Mesenchymal stem cell (in vitro differentiated cells and primary cell): ENCODE results near the gene NKAIN2.

Experiments used
- DNase-seq: peaks from one replicate; pipeline ENCODE4 v3.0.0-alpha.2; 2013
- H2AFZ ChIP-seq: one replicate; pipeline ENCODE4 v1.6.1; 2013; ENCODE audit warnings: low read depth, mild to moderate bottlenecking, control low read depth, inconsistent platforms, low read length, moderate library complexity
- H2AK5ac ChIP-seq: 2 replicates; pipeline ENCODE4 v1.6.1; 2013; ENCODE audit warnings: low read length, moderate library complexity, mild to moderate bottlenecking, inconsistent platforms; ENCODE audit not compliant: severe bottlenecking
- H2BK120ac ChIP-seq: one replicate; pipeline ENCODE4 v1.6.1; 2013; ENCODE audit warnings: low read depth, mild to moderate bottlenecking, inconsistent platforms, low read length, moderate library complexity
- H2BK12ac ChIP-seq, 2 experiments: one replicate each; pipeline ENCODE4 v1.6.1; 2013; ENCODE audit warnings: inconsistent platforms in 2 of 2, low read length in 2 of 2, mild to moderate bottlenecking in 2 of 2, moderate library complexity in 2 of 2, control low read depth in 1 of 2
- H2BK15ac ChIP-seq: one replicate; pipeline ENCODE4 v1.6.1; 2013; ENCODE audit warnings: mild to moderate bottlenecking, low read depth, inconsistent platforms; ENCODE audit not compliant: poor library complexity, severe bottlenecking
- H2BK5ac ChIP-seq: 2 replicates; pipeline ENCODE4 v1.6.1; 2013; ENCODE audit warnings: low read depth, mild to moderate bottlenecking, low read length, control low read depth, inconsistent platforms; ENCODE audit not compliant: poor library complexity, severe bottlenecking
- H3K14ac ChIP-seq, 2 experiments: one replicate each; pipeline ENCODE4 v1.6.1; 2013; ENCODE audit warnings: inconsistent platforms in 2 of 2, low read length in 2 of 2, control low read depth in 1 of 2, mild to moderate bottlenecking in 1 of 2, moderate library complexity in 1 of 2
- H3K18ac ChIP-seq, 2 experiments: one replicate each; pipeline ENCODE4 v1.6.1; 2013; ENCODE audit warnings: inconsistent platforms in 2 of 2, low read length in 2 of 2, control low read depth in 1 of 2, low read depth in 1 of 2, mild to moderate bottlenecking in 1 of 2
- H3K23ac ChIP-seq, 2 experiments: one replicate each; pipeline ENCODE4 v1.6.1; 2013; ENCODE audit warnings: inconsistent platforms in 2 of 2, low read length in 2 of 2, mild to moderate bottlenecking in 2 of 2, moderate library complexity in 2 of 2, control low read depth in 1 of 2
- H3K27ac ChIP-seq: 2 replicates; pipeline ENCODE4 v1.5.1; 2013; ENCODE audit warnings: mild to moderate bottlenecking, moderate library complexity, low read length, control low read depth, inconsistent platforms; ENCODE audit not compliant: poor library complexity, severe bottlenecking
- H3K27me3 ChIP-seq, 2 experiments: 2 replicates each; pipeline versions ENCODE4 v1.6.1 to v1.7.0; 2013; ENCODE audit warnings: low read length in 2 of 2, mild to moderate bottlenecking in 2 of 2, moderate library complexity in 2 of 2, control low read depth in 1 of 2, inconsistent platforms in 1 of 2; ENCODE audit not compliant: control insufficient read depth in 1 of 2, insufficient read depth in 1 of 2
- H3K36me3 ChIP-seq, 2 experiments: 2 replicates each; pipeline versions ENCODE4 v1.6.1 to v1.7.0; 2013; ENCODE audit warnings: low read length in 2 of 2, control low read depth in 1 of 2, inconsistent platforms in 1 of 2, low read depth in 1 of 2, mild to moderate bottlenecking in 1 of 2; ENCODE audit not compliant: insufficient read depth in 2 of 2, control insufficient read depth in 1 of 2
- H3K4ac ChIP-seq, 2 experiments: one replicate each; pipeline ENCODE4 v1.6.1; 2013; ENCODE audit warnings: inconsistent platforms in 2 of 2, low read length in 2 of 2, mild to moderate bottlenecking in 2 of 2, moderate library complexity in 2 of 2, control low read depth in 1 of 2, low read depth in 1 of 2
- H3K4me1 ChIP-seq: 2 replicates; pipeline ENCODE4 v1.6.1; 2013; ENCODE audit warnings: low read depth, low read length, control low read depth; ENCODE audit not compliant: control insufficient read depth, insufficient read depth
- H3K4me2 ChIP-seq: 2 replicates; pipeline ENCODE4 v1.6.1; 2013; ENCODE audit warnings: low read length, mild to moderate bottlenecking, inconsistent platforms; ENCODE audit not compliant: poor library complexity, severe bottlenecking
- H3K4me3 ChIP-seq, 2 experiments: 2 replicates each; pipeline versions ENCODE4 v1.5.1 to v1.7.0; 2013; ENCODE audit warnings: low read length in 2 of 2, mild to moderate bottlenecking in 2 of 2, control low read depth in 1 of 2, low read depth in 1 of 2; ENCODE audit not compliant: insufficient read depth in 1 of 2
- H3K79me1 ChIP-seq: replicated peaks from 2 replicates; pipeline ENCODE4 v1.6.1; 2013; ENCODE audit warnings: mild to moderate bottlenecking, control low read depth, low read length, inconsistent platforms; ENCODE audit not compliant: poor library complexity, severe bottlenecking
- H3K9ac ChIP-seq: 2 replicates; pipeline ENCODE4 v1.7.0; 2013; ENCODE audit warnings: mild to moderate bottlenecking, low read length, moderate library complexity
- H3K9me3 ChIP-seq: 2 replicates; pipeline ENCODE4 v1.7.0; 2013; ENCODE audit warnings: mild to moderate bottlenecking, low read length; ENCODE audit not compliant: control insufficient read depth
- H4K8ac ChIP-seq: one replicate; pipeline ENCODE4 v1.6.1; 2013; ENCODE audit warnings: inconsistent platforms, mild to moderate bottlenecking, low read length, moderate library complexity
- H4K91ac ChIP-seq: one replicate; pipeline ENCODE4 v1.6.1; 2013; ENCODE audit warnings: mild to moderate bottlenecking, low read length, inconsistent platforms
- WGBS: methylation state at CpG from one replicate; pipeline ENCODE4 v1.1.7; 2013; ENCODE audit warnings: mixed read lengths; 5-methylcytosine and 5-hydroxymethylcytosine counted together

The NKAIN2 gene

DNA sequence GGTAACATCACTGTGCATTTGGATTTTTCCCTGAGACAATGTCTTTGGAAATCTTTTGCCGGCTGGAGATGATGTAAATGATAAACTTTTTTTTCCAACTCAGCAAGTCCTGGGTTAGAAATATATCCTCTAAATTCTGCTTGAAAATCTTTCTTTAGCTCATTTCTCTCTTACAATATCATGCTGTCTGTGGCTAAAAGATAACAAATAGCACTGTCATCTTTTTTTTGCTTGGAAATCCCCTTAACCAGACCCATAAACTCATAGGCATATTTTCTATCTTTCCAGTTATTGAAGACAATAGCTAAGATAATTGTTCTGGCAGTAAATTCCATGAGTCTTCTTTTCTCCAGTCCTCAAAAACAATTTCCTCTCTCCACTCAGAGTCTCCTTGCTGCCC lies 481.5 kb downstream of the NKAIN2 start:
- Histone ChIP-seq H3K14ac (no peak overlapping the region), H3K9me3 (no peaks in the 10 kb centered on the region), H3K4me1 (no peaks in the 10 kb centered on the region), H3K9ac (no peak overlapping the region), H3K27me3 (no peaks in the 10 kb centered on the region), H3K4ac (no peak overlapping the region), H2BK12ac (no peak overlapping the region), H3K23ac (no peak overlapping the region), H2AFZ (no peak overlapping the region), H3K36me3 (no peaks in the 10 kb centered on the region), H2BK120ac (no peak overlapping the region), H2BK5ac (no peak overlapping the region), H3K79me1 (no peaks in the 10 kb centered on the region), H3K4me3 (no peak overlapping the region), H3K18ac (no peak overlapping the region), H3K4me2 (no peak overlapping the region), H2BK15ac (no peak overlapping the region), H4K91ac (no peak overlapping the region), H2AK5ac (no peak overlapping the region), H4K8ac (no peak overlapping the region), H3K27ac (no peak overlapping the region)
- DNase-seq = no peak
- WGBS = no CpG with 5 or more reads among the region's 1 CpG

DNA sequence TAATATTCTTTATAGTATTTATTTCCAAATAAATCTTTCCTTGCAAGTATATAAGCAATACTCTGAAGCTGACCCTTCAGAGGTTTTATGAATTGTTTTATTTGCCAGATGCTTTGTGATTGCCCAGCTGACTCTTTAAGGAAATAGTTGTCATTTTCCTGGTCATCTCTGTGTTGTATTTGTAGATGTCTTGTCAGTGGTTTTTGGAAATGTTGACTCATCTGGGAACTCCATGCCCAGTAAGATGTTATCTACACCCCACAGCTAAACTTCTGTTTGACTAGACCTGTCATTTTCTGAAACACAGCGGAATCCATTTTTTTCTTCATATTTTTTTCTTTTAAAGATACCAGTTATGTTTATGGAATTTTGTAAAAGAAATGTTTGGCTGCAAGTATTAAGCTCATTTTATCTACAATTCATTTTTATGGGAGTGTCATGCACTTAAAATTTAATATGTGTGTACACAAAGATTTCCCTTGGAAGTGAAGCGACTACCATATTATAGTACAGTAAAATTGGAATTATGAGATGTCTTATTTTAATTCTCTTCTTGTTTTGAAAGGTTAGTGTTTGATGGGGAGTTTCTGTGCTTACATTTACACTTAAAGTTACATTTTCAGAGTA lies 491.0 kb downstream of the NKAIN2 start:
- Histone ChIP-seq H4K8ac (no peak overlapping the region), H4K91ac (no peak overlapping the region), H2BK5ac (no peak overlapping the region), H3K27me3 (no peaks in the 10 kb centered on the region), H3K14ac (no peak overlapping the region), H2BK15ac (no peak overlapping the region), H3K18ac (no peak overlapping the region), H3K27ac (no peak overlapping the region), H3K4ac (no peak overlapping the region), H2BK12ac (no peak overlapping the region), H3K4me1 (no peaks in the 10 kb centered on the region), H3K79me1 (no peaks in the 10 kb centered on the region), H3K9me3 (no peaks in the 10 kb centered on the region), H2BK120ac (no peak overlapping the region), H2AFZ (no peak overlapping the region), H3K4me3 (no peak overlapping the region), H3K23ac (no peak overlapping the region), H3K9ac (no peak overlapping the region), H3K36me3 (no peaks in the 10 kb centered on the region), H2AK5ac (no peak overlapping the region), H3K4me2 (no peak overlapping the region)
- WGBS = no CpG with 5 or more reads among the region's 2 CpGs
- DNase-seq = peak; percentile 78

DNA sequence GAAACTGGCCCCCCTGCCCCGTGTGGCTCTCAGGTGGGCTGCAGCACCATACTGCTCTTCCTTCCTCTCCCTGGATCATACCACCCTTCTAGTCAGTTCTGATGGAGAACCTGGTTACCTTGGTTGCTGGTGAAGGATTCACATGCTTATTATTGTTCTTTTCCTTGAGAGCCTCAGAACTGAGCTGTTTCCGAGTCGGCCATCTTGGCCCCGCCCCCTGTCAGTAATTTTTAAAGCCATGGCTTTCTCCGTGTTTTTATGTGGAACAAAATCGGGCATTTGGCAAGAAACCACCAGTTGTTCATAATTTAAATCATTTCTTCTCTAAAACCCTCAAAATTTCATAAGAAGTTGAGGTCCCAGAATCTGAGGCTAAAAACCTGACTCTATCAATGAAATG lies 493.8 kb downstream of the NKAIN2 start:
- Histone ChIP-seq H2BK15ac (no peak overlapping the region), H3K9me3 (no peaks in the 10 kb centered on the region), H3K4me1 (no peaks in the 10 kb centered on the region), H2BK12ac (no peak overlapping the region), H2AK5ac (no peak overlapping the region), H3K23ac (no peak overlapping the region), H3K9ac (no peak overlapping the region), H2AFZ (no peak overlapping the region), H4K8ac (no peak overlapping the region), H3K4me3 (no peak overlapping the region), H3K79me1 (no peaks in the 10 kb centered on the region), H3K18ac (no peak overlapping the region), H3K27ac (no peak overlapping the region), H2BK120ac (no peak overlapping the region), H3K36me3 (no peaks in the 10 kb centered on the region), H3K27me3 (no peaks in the 10 kb centered on the region), H4K91ac (no peak overlapping the region), H2BK5ac (no peak overlapping the region), H3K4me2 (no peak overlapping the region), H3K4ac (no peak overlapping the region), H3K14ac (no peak overlapping the region)
- WGBS = 97% methylated on average over 6 of the region's 6 CpGs
- DNase-seq = no peak

DNA sequence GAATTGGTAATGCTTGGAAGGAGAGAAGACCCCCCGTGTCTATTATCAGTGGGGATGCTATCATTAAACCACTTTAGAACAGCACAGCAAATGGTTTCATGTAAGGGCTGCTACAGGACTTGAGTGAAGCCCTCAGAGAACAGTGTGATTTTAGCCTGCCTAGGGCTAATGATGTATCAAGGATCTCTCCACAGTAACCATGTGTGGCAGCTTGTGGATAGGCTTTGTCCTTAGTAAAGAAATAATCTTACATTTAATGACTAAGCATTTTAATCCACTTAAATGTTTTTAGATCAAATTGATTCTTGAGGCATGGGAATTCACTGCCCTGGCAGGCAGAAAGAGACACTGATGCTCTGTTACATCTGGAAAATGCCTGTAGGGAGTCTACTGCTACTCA lies 495.1 kb downstream of the NKAIN2 start:
- H2BK5ac ChIP-seq = no peak overlapping the region
- H3K27me3 ChIP-seq = no peaks in the 10 kb centered on the region
- no peak for DNase-seq
- H3K27ac ChIP-seq = no peak overlapping the region
- H3K14ac ChIP-seq = no peak overlapping the region
- H3K4ac ChIP-seq = no peak overlapping the region
- H2AK5ac ChIP-seq = no peak overlapping the region
- H3K4me2 ChIP-seq = no peak overlapping the region
- H3K36me3 ChIP-seq = no peaks in the 10 kb centered on the region
- no peak overlapping the region for H4K8ac ChIP-seq
- no peak overlapping the region for H2BK15ac ChIP-seq
- H3K9ac ChIP-seq = no peak overlapping the region
- no peaks in the 10 kb centered on the region for H3K79me1 ChIP-seq
- 40% methylated on average over 1 of the region's 1 CpG for WGBS
- H2AFZ ChIP-seq = no peak overlapping the region
- no peak overlapping the region for H2BK12ac ChIP-seq
- no peak overlapping the region for H3K18ac ChIP-seq
- H2BK120ac ChIP-seq = no peak overlapping the region
- no peaks in the 10 kb centered on the region for H3K9me3 ChIP-seq
- H3K23ac ChIP-seq = no peak overlapping the region
- no peak overlapping the region for H4K91ac ChIP-seq
- H3K4me1 ChIP-seq = no peaks in the 10 kb centered on the region
- no peak overlapping the region for H3K4me3 ChIP-seq
